Naive thymus-derived CD8-positive, alpha-beta T cell (primary cell): ENCODE results near the gene TRIM29. TPM values are rescaled to one million over a fixed set of nuclear protein-coding genes. Genes with fewer than 3 reads are reported as not detected.

Source experiments
- ATAC-seq, 2 donors: fragments of 150-1000 bp; cut with Tn5 transposase in 1 of 2; sonication (Bioruptor Pico), chemical (Tn5 transposase) in 1 of 2; 1 replicate in 1 of 2; 2 replicates in 1 of 2; pipeline ENCODE4 v1.10.0; 2021; ENCODE audit warnings: mild to moderate bottlenecking in 2 of 2, moderate library complexity in 2 of 2
- POLR2A ChIA-PET: fragments of 350-600 bp; sonication (Branson Sonifier 250); formaldehyde crosslinking; loops from one replicate; lab custom pipeline; 2021; ENCODE audit warnings: antibody characterized with exemption; lab: Charles Lee
- DNase-seq, 10 donors: peaks; one replicate each; pipeline versions ENCODE4 v3.0.0 to v3.0.0-alpha.2; 2020 to 2022
- H3K27ac Mint-ChIP-seq, 10 donors: one replicate each; pipeline ENCODE4 v1.8.0; 2020 to 2022; ENCODE audit warnings: mild to moderate bottlenecking in 10 of 10, mixed read lengths in 10 of 10, moderate library complexity in 4 of 10, inconsistent platforms in 1 of 10
- H3K27me3 Mint-ChIP-seq, 5 donors: one replicate each; pipeline ENCODE4 v1.8.0; 2021 to 2022; ENCODE audit warnings: mixed read lengths in 5 of 5
- H3K36me3 Mint-ChIP-seq, 3 donors: one replicate each; pipeline ENCODE4 v1.8.0; 2020 to 2022; ENCODE audit warnings: mixed read lengths in 3 of 3, mild to moderate bottlenecking in 2 of 3, inconsistent platforms in 1 of 3
- H3K4me1 Mint-ChIP-seq, 4 donors: one replicate each; pipeline ENCODE4 v1.8.0; 2021 to 2022; ENCODE audit warnings: mixed read lengths in 4 of 4
- H3K4me3 Mint-ChIP-seq, 10 donors: one replicate each; pipeline ENCODE4 v1.8.0; 2020 to 2022; ENCODE audit warnings: mild to moderate bottlenecking in 10 of 10, mixed read lengths in 10 of 10, moderate library complexity in 6 of 10, inconsistent platforms in 1 of 10
- H3K9me3 Mint-ChIP-seq, 9 donors: one replicate each; pipeline ENCODE4 v1.8.0; 2020 to 2022; ENCODE audit warnings: mixed read lengths in 9 of 9, mild to moderate bottlenecking in 3 of 9, inconsistent platforms in 1 of 9, moderate library complexity in 1 of 9
- polyA plus RNA-seq, 3 donors: library from polyadenylated mRNA; unstranded; fragments of 300-500 nt; fragmentation: Illumina TruSeq; gene quantifications; one replicate each; pipeline ENCODE4 v1.2.3, GENCODE V29; 2021
- total RNA-seq, 8 experiments: library from RNA in 2 of 8; stranded (reverse) in 2 of 8; gene quantifications; one replicate each; pipeline ENCODE4 v1.2.3 and lab custom pipeline; 2021 to 2026

The TRIM29 gene
- total and polyA plus RNA-seq, 5 experiments from 2014 or later, result not detected

DNA sequence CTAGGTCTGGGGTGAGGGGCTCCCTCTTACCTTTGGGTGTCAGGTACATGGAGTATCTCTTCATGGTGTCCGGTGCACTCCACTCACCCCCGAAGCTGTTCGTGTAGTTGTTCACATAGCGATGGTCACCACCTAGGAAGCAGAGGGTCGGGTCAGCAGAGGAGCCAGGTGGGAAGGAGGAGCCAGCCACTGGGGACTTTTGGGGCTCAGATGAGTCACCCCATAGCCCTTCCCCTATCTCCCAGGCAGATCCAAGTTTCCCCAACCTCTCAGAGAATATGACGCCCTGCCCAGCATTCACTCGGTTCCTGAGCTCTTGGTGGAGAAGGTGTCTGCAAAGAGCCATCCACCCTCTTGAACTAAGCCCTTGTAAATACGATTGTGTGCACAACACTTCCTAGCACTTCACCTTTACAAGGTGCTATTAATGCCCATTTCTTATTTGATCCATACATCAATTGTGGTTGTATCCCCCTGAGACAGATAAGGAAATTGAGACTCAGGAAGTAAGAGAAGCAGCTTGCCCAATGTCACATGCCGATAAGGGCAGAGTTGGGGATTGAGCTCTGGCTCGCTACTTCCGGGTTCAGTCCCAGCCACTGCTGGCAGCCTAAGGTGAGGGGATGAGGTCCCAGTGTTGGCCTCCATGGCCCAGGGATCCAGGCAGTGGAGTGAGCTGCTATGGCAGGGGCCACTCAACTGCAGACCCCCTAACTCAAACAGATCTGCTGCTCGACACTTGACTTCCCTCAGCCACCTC, 14.8 kb downstream of the TRIM29 start:
- Mint-ChIP-seq H3K27me3 (peaks cover 0 to 8% (median 3%) of the 10 kb centered on the region in 5 donors), H3K4me3 (no peak overlapping the region), H3K36me3 (no peaks in the 10 kb centered on the region), H3K27ac (no peak overlapping the region), H3K4me1 (no peaks in the 10 kb centered on the region), H3K9me3 (no peaks in the 10 kb centered on the region)
- DNase-seq, result no peak
- POLR2A ChIA-PET, result no interaction called here
- ATAC-seq, result no peak

DNA sequence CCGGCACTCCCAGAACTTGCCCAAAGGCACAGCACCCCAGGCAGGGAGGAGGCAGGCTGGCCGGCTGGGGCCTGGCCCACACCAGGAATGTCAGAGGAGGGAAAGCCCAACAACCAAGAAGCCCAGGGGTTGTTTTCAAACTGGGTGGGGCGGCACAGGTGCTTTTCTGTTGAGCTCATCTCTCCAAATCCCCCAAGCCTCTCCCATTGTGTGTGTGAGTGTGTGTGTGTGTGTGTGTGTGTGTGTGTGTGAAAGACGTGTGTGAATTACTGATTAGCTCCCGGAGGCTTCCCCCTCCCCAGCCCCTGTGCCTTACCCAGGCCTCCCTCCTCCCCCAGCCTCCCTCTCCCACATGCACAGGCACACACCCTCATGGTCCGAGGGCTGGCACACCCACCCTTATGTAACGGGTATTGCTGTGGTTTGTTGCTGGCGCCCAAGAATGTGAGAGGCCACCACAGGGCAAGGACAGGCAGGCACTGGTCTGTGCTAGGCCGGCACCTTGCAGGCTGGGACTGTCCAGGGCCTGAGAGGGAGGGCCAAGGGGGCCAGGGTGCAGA, 15.9 kb downstream of the TRIM29 start:
- no peaks in the 10 kb centered on the region for H3K9me3 Mint-ChIP-seq

DNA sequence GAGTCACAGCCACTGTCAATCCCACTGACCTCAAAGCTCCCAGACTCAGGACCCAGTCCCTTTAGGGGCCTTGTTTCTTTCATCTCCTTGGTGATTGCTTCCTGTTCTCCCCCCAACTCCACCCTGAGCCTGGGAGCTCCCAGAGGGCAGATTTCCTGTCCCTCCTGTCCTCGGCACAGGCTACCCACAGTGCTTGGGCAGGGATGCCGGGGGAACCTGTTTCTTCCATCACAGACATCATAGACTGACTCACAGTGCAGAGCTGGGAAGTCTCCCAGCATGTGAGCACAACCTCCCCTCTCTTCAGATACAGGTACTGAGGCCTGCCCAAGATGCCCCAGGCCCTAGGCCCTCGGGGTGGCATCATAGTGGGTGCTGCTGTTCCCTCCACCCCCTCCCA, 16.6 kb downstream of the TRIM29 start:
- POLR2A ChIA-PET, result no interaction called here
- DNase-seq (no peak), ATAC-seq (no peak)
- H3K4me3 Mint-ChIP-seq, result no peak overlapping the region
- H3K4me1 Mint-ChIP-seq, result no peaks in the 10 kb centered on the region
- no peaks in the 10 kb centered on the region for H3K36me3 Mint-ChIP-seq
- H3K27me3 Mint-ChIP-seq, result peaks cover 0 to 13% (median 1%) of the 10 kb centered on the region in 5 donors
- no peaks in the 10 kb centered on the region for H3K9me3 Mint-ChIP-seq
- H3K27ac Mint-ChIP-seq, result no peak overlapping the region

More for the DNA sequence above, 15.9 kb downstream of the TRIM29 start:
- H3K27me3 Mint-ChIP-seq, result peaks cover 0 to 13% (median 2%) of the 10 kb centered on the region in 5 donors
- H3K4me1 Mint-ChIP-seq, result no peaks in the 10 kb centered on the region
- no peak overlapping the region for H3K27ac Mint-ChIP-seq
- ATAC-seq, result no peak
- no peak for DNase-seq
- POLR2A ChIA-PET, result no interaction called here
- H3K4me3 Mint-ChIP-seq, result no peak overlapping the region
- no peaks in the 10 kb centered on the region for H3K36me3 Mint-ChIP-seq

DNA sequence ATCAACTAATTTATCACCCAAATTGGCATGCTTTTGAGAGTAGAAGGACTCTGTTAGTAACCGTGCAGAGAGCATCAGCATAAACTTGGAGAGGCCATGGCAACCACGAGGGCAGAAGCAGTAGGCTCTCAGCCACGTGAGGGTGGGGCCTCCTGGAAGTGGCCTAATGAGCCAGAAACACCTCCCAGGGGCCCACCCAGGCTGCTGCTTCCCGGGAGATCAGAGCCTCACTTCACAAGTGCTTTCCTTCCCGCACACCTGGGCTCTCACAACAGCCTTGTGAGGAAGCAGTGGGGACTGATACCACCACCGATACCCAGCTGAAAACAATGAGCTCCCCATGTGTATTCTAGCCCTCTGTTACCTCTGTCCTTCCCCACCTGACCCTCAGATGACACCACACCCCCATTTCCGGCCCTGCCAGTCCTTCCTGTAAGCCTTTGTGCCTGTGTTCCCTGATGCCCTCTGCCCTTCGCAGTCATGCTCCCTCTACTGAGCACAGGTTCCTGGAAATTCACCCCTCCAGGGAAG, 17.0 kb downstream of the TRIM29 start:
- DNase-seq (no peak), ATAC-seq (no peak)
- H3K4me3 Mint-ChIP-seq, result no peak overlapping the region
- H3K27me3 Mint-ChIP-seq, result peaks cover 0 to 13% (median 1%) of the 10 kb centered on the region in 5 donors
- H3K27ac Mint-ChIP-seq, result no peak overlapping the region
- no peaks in the 10 kb centered on the region for H3K4me1 Mint-ChIP-seq
- H3K36me3 Mint-ChIP-seq, result no peaks in the 10 kb centered on the region
- no peaks in the 10 kb centered on the region for H3K9me3 Mint-ChIP-seq
- POLR2A ChIA-PET, result no interaction called here

DNA sequence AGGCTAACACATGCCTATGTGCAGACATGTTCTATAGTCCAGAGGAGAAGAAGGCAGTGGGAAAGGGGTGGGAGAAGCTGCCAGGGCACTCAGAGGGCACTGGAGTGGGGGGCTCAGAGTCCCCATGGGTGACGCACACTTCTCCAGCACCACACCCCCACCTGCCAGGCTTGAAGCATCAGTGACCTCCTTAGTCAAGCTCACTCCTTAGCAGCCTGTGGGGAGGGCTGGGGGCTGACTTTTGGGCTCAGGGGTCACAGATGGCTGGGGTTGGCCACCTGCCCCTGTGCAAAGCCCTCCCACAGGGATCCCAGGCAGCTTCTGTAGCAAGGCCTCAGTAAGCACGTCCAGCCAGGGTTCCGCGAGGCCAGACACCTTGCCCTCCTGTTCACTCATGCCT, 18.8 kb downstream of the TRIM29 start:
- Mint-ChIP-seq H3K9me3 (no peaks in the 10 kb centered on the region), H3K4me1 (no peaks in the 10 kb centered on the region), H3K27ac (no peak overlapping the region), H3K36me3 (no peaks in the 10 kb centered on the region), H3K27me3 (peaks cover 0 to 17% (median 2%) of the 10 kb centered on the region in 5 donors), H3K4me3 (no peak overlapping the region)
- ATAC-seq, result no peak
- POLR2A ChIA-PET, result no interaction called here
- no peak for DNase-seq

DNA sequence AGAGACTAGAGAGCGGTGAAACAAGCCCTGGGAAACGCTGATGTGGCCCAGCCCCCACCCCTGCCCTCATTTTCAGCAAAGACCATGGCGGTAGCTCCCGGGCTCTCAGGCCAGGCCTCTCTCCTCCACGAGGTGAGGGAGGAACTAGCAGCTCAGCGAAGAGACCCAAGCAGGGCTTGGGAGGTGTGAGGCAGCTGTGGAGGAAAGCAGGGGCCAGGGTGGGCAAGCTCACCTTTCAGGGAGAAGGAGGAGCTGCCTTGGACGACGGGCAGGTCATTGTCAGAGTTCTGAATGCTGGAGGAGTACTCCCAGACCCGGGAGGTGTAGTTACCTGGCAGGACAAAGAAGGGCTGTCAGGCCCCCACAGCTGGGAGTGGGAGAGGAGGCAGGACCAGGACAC, 19.9 kb downstream of the TRIM29 start:
- ATAC-seq, result no peak
- peaks cover 0 to 18% (median 2%) of the 10 kb centered on the region in 5 donors for H3K27me3 Mint-ChIP-seq

DNA sequence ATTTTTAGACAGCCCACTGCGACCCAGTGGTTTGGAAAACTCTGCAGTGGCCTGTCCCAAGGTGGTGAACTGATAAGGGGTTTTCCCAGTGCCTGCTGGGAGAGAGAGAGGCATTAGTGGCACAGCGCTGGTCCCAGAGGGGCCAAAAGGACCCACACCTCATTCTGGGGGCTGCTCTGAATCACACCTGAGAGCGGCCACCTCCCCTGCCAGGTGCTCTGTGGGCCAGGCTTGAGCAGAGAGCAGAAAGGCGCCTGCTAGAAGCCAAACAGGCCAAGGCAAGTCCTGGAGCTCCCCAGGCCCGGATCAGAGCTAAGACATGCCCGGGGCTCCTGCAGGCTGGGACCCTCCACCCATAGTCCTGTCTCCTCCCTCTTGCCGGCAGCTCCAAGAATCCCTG, 20.9 kb downstream of the TRIM29 start:
- Mint-ChIP-seq H3K4me1 (no peaks in the 10 kb centered on the region), H3K9me3 (no peaks in the 10 kb centered on the region), H3K36me3 (no peaks in the 10 kb centered on the region)

More for the DNA sequence above, 19.9 kb downstream of the TRIM29 start:
- DNase-seq, result no peak
- Mint-ChIP-seq H3K27ac (no peak overlapping the region), H3K4me3 (no peak overlapping the region), H3K9me3 (no peaks in the 10 kb centered on the region), H3K4me1 (no peaks in the 10 kb centered on the region), H3K36me3 (no peaks in the 10 kb centered on the region)
- POLR2A ChIA-PET, result no interaction called here

DNA sequence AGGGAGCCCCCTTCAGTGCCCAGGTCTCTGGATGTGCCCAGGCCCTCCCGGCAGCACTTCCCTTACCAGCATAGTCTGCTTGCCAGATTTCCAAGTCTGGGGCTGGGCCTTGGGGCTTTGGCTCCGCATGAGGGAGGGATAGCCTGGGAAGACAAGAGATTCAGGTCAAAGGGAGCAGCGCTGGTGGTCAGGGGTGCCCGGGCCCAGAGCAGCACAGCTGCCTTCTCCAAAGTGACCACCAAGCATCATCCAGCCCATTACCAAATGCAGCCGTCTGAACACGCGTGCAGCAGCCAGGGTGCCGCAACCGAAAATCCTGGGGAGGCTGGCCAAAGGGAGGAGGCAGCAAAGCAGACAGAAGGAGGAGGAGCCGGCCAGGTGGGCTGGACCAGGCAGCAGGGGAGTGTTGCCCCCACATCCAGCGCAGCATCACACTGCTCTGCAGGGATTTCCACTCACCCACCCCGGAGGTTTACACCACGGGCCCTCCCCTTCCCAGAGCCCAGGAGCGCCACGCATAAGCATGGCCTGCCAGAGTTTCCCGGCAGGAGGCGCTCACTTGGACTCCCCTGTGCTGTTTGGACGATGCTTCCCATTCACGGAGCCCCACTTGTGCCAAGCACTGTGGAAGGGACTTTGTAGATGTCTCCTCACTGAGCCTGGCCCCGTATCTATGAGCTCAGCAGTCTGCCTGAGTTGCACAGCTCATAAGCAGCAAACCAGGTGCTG, 22.5 kb downstream of the TRIM29 start:
- peaks cover 2 to 22% (median 7%) of the 10 kb centered on the region in 5 donors for H3K27me3 Mint-ChIP-seq
- H3K27ac Mint-ChIP-seq, result no peak overlapping the region
- ATAC-seq, result no peak
- H3K4me1 Mint-ChIP-seq, result no peaks in the 10 kb centered on the region
- POLR2A ChIA-PET, result no interaction called here
- H3K4me3 Mint-ChIP-seq, result no peak overlapping the region
- no peaks in the 10 kb centered on the region for H3K9me3 Mint-ChIP-seq
- DNase-seq, result no peak
- no peaks in the 10 kb centered on the region for H3K36me3 Mint-ChIP-seq

More for the DNA sequence above, 20.9 kb downstream of the TRIM29 start:
- Mint-ChIP-seq H3K4me3 (no peak overlapping the region), H3K27ac (no peak overlapping the region), H3K27me3 (peaks cover 2 to 20% (median 2%) of the 10 kb centered on the region in 5 donors)
- no peak for DNase-seq
- ATAC-seq, result no peak
- POLR2A ChIA-PET, result no interaction called here

DNA sequence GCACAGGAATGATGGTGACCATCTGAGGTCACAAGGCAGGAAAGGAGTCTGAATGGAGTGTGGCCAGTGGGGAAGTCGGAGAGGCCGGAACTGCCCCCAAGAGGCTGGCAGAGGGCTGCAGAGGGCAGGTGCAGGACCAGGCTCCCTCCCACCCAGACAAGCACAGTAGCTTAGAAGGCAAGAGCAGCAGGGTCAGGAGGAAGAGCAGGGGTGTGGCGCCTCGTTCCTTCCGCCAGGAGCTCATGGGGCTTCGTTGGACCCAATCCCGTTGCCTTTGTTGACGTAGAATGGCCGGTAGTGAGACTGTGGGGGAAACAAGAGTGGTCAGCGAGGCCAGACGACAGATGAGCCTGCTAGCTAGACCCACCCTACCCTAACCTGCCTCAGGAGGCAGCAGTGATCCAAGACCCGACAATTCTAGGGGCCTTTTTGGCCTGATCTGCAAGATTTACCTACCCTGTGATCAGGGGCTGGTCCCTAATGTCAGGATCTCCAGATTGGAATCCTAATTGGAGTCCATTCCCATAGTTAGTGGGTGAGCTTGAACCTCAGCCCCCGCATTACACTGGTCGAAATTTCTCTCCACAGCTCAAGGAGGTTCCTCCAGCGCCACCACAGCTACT, 25.6 kb downstream of the TRIM29 start:
- Mint-ChIP-seq H3K36me3 (no peaks in the 10 kb centered on the region), H3K4me3 (no peak overlapping the region), H3K27me3 (peaks cover 1 to 18% (median 12%) of the 10 kb centered on the region in 5 donors), H3K9me3 (no peaks in the 10 kb centered on the region), H3K4me1 (no peaks in the 10 kb centered on the region), H3K27ac (no peak overlapping the region)
- ATAC-seq (no peak), DNase-seq (no peak)
- POLR2A ChIA-PET, result no interaction called here

DNA sequence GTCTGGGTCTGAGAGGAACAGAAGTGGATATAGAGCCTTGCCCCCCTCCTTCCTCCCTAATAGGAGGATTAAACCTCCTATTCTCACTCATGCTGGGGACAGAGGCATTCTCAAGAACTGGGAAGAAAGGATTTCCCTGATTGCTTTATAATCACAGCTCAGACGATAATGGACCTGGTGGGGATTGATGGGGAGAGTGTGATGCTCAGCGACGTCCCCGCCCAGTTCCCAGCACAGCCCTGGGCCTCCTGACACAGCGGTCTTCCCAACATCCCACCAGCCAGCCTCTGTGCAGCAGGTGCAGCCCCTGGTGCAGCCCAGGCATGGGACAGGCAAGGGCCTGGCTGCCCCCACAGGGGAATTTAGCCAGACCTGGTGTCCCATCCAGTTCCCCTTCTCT, 28.4 kb downstream of the TRIM29 start:
- H3K27me3 Mint-ChIP-seq, result peaks cover under 1 to 29% (median 12%) of the 10 kb centered on the region in 5 donors
- POLR2A ChIA-PET, result no interaction called here
- ATAC-seq, result no peak
- no peaks in the 10 kb centered on the region for H3K36me3 Mint-ChIP-seq
- no peak for DNase-seq
- H3K4me1 Mint-ChIP-seq, result no peaks in the 10 kb centered on the region
- no peak overlapping the region for H3K4me3 Mint-ChIP-seq
- no peak overlapping the region for H3K27ac Mint-ChIP-seq
- H3K9me3 Mint-ChIP-seq, result no peaks in the 10 kb centered on the region

DNA sequence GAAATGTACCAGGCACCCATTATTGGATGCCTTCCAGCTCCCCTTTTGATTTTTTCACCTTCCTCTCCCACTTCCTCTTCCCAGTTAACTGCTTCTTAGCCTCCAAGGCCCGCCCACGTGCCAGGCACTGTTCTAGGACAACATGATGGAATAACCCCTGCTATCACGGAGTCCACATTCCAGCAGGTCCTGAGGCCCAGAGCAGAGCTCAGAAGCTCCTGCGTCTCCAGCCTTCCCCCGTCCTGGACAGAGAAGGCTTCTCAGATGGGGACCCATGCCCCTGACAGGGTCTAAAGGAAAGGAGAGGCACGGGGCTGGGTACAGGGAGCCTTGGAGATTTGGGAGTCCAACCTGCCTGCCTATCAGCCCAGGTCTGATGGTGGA, 29.1 kb downstream of the TRIM29 start:
- Mint-ChIP-seq H3K27ac (no peak overlapping the region), H3K27me3 (peaks cover 0 to 24% (median 12%) of the 10 kb centered on the region in 5 donors), H3K4me3 (no peak overlapping the region), H3K4me1 (no peaks in the 10 kb centered on the region), H3K9me3 (no peaks in the 10 kb centered on the region), H3K36me3 (no peaks in the 10 kb centered on the region)
- POLR2A ChIA-PET, result no interaction called here
- DNase-seq (no peak), ATAC-seq (no peak)

DNA sequence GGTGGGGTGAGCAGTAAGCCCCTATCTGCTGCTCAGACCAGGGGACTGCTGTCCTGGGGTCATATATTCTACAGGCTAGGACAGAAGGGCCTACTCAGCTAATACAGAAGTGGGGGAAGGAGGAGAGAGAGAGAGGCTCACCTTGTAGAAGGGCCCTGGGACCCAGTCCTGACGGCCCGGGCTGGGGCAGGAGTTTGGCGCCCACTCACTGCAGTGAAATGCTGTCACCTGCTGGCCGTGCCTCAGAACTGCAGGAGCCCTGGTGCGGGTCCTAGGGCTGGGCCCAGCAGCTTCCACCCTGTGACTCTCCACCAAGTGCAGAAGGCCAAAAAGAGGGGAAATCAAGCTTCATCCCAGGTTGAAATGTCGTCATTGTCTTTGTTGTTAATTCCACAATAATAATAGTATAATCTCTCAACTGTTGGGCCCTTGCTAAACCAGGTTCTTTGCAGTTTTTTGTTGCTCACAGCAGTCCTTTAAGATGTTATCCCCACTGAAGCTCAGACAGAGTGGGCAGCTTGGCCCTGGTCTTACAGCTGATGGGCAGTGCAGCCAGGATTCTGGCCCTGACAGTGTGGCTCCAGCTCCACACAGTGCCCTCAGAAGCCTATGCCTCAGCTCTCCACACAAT, 29.6 kb downstream of the TRIM29 start:
- H3K27ac Mint-ChIP-seq, result no peak overlapping the region
- peak; percentile 65 to 75 for ATAC-seq
- POLR2A ChIA-PET, result no interaction called here
- H3K9me3 Mint-ChIP-seq, result no peaks in the 10 kb centered on the region
- no peaks in the 10 kb centered on the region for H3K4me1 Mint-ChIP-seq
- DNase-seq, result peak; percentile 7 to 72 (median 47)
- peaks cover 0 to 24% (median 12%) of the 10 kb centered on the region in 5 donors for H3K27me3 Mint-ChIP-seq
- H3K36me3 Mint-ChIP-seq, result no peaks in the 10 kb centered on the region
- H3K4me3 Mint-ChIP-seq, result no peak overlapping the region
